RWPE2 (cell line): Measurements from ENCODE around the gene SEC14L5.

Experiments used
- ATAC-seq: fragments of 200-7000 bp; cut with Tn5 transposase; 3 replicates; pipeline ENCODE4 v1.9.1; 2021; ENCODE audit warnings: low read depth
- DNase-seq: peaks from one replicate; pipeline ENCODE4 v3.0.0-alpha.2; 2020; ENCODE audit warnings: low spot score
- H3K27ac ChIP-seq: fragments of 450-650 bp; 2 replicates; pipeline ENCODE4 v1.5.1; 2017; ENCODE audit warnings: mild to moderate bottlenecking; ENCODE audit not compliant: poor library complexity, severe bottlenecking
- H3K27me3 ChIP-seq: fragments of 250-450 bp; sonication (Bioruptor Pico); 2 replicates; pipeline ENCODE4 v1.5.1; 2021; ENCODE audit warnings: mild to moderate bottlenecking, moderate library complexity; ENCODE audit not compliant: insufficient read depth, poor library complexity, severe bottlenecking
- H3K36me3 ChIP-seq: fragments of 250-450 bp; sonication (Bioruptor Pico); 2 replicates; pipeline ENCODE4 v1.5.1; 2020; ENCODE audit warnings: low read depth, mild to moderate bottlenecking, moderate library complexity
- H3K4me1 ChIP-seq: fragments of 250-450 bp; sonication (Bioruptor Pico); 2 replicates; pipeline ENCODE4 v1.5.1; 2021; ENCODE audit warnings: mild to moderate bottlenecking, moderate library complexity; ENCODE audit not compliant: insufficient read depth, poor library complexity, severe bottlenecking
- H3K4me3 ChIP-seq: fragments of 250-450 bp; sonication (Bioruptor Pico); 2 replicates; pipeline ENCODE4 v1.5.1; 2021; ENCODE audit warnings: mild to moderate bottlenecking, moderate library complexity; ENCODE audit not compliant: severe bottlenecking
- H3K9me3 ChIP-seq: fragments of 250-450 bp; sonication (Bioruptor Pico); 2 replicates; pipeline ENCODE4 v1.5.1; 2021; ENCODE audit warnings: mild to moderate bottlenecking, moderate library complexity; ENCODE audit not compliant: severe bottlenecking
- CTCF ChIP-seq: fragments of 450-650 bp; IDR thresholded peaks from one replicate; pipeline ENCODE4 v1.5.1; 2017; ENCODE audit warnings: mild to moderate bottlenecking, moderate library complexity; ENCODE audit not compliant: poor library complexity, severe bottlenecking

The SEC14L5 gene

DNA sequence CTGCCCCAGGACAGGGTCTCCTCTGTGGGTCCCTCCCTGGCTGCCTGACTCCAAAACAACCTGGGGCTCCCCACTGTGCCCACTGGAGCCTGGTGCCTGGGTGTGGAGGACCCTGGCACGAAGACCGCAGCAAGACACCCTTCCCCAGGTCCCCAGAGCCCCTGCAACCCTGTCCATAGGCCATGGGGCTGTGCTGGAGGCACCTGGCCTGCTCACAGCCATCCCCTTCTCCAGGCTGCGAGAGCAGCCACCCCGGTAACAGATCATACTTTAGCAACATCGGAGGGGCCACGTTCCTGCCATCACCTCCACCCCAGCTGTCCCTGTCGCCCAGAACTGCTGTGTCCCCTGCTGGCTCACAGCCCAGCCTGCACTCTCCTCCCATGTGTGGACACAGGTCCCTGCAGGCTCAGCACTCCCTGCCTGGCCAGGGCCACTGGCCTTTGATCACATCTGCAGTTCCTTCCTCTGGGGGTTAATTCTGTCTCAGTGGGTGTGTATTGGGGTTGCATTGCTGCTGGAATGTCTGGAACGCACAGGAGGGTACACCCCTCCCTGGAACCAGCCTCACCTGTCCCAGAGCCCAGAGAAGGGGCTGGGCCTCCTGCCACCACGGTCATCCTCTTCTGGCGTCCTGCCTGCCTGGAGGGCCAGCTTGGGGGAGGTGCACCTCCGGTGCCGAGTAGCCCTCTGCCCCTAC, 33.4 kb upstream of the SEC14L5 start:
- H3K9me3 ChIP-seq: peaks cover 13% of the 10 kb centered on the region
- ATAC-seq: peak; percentile 92
- no peaks in the 10 kb centered on the region for H3K27me3 ChIP-seq
- no peak overlapping the region for H3K4me3 ChIP-seq
- peak; percentile 90 for DNase-seq
- no peak for TF ChIP-seq CTCF
- H3K36me3 ChIP-seq: peaks cover 60% of the 10 kb centered on the region
- H3K27ac ChIP-seq: peak overlapping the region; percentile 89
- peaks cover 43% of the 10 kb centered on the region for H3K4me1 ChIP-seq

- peak overlapping the region; percentile 89 for H3K27ac ChIP-seq
- ATAC-seq: no peak; the same call in 2 of the 3 replicates
- peaks cover 13% of the 10 kb centered on the region for H3K9me3 ChIP-seq
- peaks cover 65% of the 10 kb centered on the region for H3K36me3 ChIP-seq
- TF ChIP-seq CTCF: peak; percentile 28
- H3K27me3 ChIP-seq: no peaks in the 10 kb centered on the region
- H3K4me3 ChIP-seq: no peak overlapping the region
- H3K4me1 ChIP-seq: peaks cover 43% of the 10 kb centered on the region
- DNase-seq: no peak
These were observed 32.9 kb upstream of the SEC14L5 start for GRCh38 chr16:4925293-4925607.

DNA sequence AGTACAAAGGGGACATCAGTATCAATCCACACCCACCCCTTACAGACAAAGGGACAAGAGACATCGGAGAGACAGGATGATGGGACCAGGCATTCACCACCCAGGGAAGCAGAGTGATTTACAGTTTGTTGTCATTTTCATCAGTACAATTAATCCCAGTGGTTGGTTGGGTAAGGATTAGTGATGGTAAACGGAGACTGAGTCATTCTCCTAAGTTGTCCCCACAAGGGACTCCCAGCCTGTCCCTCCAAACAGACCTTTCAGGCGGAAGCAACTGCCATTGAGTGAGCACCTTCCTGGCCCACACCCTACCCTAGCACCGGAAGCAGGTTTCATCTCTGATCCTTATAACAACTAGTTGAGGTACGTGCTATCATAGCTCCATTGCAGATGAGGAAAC, 32.3 kb upstream of the SEC14L5 start:
- Histone ChIP-seq H3K27ac (peak overlapping the region; percentile 89), H3K4me3 (no peak overlapping the region), H3K27me3 (no peaks in the 10 kb centered on the region), H3K36me3 (peaks cover 70% of the 10 kb centered on the region), H3K4me1 (peaks cover 43% of the 10 kb centered on the region), H3K9me3 (peaks cover 13% of the 10 kb centered on the region)
- TF ChIP-seq CTCF: no peak
- DNase-seq (no peak), ATAC-seq (no peak)

DNA sequence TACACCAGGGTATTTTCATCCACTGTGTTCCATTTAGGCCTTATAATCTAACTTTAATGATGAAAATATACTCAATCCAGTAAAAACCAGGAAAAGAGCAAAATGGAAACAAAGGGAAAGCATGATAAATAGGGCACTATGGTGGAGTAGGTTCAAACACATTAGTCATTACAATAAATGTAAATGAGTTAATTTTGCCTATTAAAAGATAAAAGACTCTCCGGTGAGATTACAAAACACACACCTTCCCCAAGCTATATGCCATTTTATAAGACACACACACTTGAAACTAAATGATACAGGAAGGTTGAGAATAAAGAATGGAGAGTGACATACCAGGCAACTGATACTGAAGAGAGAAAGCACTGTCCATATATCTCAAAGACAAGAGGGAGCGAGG, 31.2 kb upstream of the SEC14L5 start:
- Histone ChIP-seq H3K27ac (peak overlapping the region; percentile 89), H3K36me3 (peaks cover 76% of the 10 kb centered on the region), H3K4me1 (peaks cover 43% of the 10 kb centered on the region), H3K9me3 (peaks cover 13% of the 10 kb centered on the region), H3K4me3 (no peak overlapping the region), H3K27me3 (no peaks in the 10 kb centered on the region)
- no peak for ATAC-seq
- no peak for TF ChIP-seq CTCF
- DNase-seq: no peak

DNA sequence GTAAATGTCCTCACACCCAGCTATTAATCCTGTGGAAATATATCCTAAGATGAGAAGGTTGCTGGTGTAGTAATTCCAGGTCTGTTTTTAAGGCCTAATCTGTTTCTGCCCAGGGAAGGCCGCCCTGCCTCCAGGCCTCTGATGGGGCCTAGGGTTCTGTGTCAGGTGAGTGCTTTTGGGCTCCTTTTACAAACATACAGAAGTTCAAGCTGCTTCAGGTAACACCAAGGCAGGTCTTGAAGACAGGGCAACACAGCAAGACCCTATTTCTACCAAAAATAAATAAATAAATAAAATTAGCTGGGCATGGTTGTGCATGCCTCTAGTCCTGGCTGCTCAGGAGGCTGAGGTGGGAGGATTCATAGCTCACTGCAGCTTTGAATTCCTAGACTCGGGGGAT, 30.5 kb upstream of the SEC14L5 start:
- peaks cover 35% of the 10 kb centered on the region for H3K4me1 ChIP-seq
- H3K27me3 ChIP-seq: no peaks in the 10 kb centered on the region
- ATAC-seq: no peak
- no peak for DNase-seq
- no peak overlapping the region for H3K27ac ChIP-seq
- no peak for TF ChIP-seq CTCF
- peaks cover 13% of the 10 kb centered on the region for H3K9me3 ChIP-seq
- H3K4me3 ChIP-seq: no peak overlapping the region
- H3K36me3 ChIP-seq: peaks cover 72% of the 10 kb centered on the region
